Stimulated activated CD8-positive, alpha-beta memory T cell treated with anti-CD3 and anti-CD28 coated beads, Interleukin-7, amount 100 ng/mL, for 48 hours (primary cell): ENCODE data around the gene SLC12A8.

Experiments used
- DNase-seq, 2 donors: peaks; one replicate each; pipeline ENCODE4 v3.0.0-alpha.2; 2020; ENCODE audit warnings: low read depth in 1 of 2; ENCODE audit errors: extremely low read depth in 1 of 2

SLC12A8 gene

DNA sequence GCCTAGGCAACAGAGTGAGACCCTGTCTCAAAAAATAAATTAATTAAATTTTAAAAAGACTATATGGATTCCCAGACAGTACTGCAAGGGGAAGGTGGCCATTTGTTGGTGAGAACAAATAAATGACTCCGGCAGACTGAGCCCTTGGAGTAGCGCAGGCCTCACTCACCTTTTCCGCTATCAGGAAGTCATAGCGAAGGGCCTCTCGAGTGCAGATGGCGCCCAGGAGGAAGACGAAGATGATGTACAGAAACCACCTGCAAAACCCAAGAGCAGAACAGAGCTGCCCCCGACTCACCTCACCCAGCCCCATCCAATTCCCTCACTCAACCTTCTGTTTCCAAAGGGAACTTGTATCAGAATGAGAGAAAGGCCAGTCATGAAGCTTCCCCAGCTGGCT, 93.9 kb downstream of the SLC12A8 start:
- no peak for DNase-seq

DNA sequence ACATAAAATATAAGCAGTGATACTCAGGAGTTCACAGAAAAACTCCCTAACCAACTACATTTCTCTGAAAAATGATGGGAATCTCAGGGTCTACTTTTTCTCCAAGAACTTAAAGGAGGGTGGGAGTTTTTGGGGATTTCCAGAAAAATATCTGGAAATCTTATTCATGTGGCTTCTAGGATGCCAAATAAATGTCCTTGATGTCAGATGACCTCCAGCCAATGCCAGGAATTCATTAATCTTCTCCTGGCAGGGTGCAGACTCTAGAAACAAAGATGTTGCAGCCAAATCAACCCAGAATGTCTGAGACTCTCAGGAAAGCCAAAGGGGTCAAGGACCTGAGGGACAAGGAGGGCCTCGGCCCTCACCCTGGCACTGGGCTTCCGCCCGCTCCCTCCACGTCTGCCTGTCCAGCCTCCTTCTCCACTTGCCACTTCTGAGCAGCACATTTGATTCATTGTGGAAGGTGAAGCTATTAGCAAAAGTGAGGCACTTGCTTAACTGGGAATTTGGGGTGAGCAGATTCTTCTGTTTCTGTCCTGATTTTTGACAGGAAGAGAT, 94.8 kb downstream of the SLC12A8 start:
- DNase-seq: no peak

DNA sequence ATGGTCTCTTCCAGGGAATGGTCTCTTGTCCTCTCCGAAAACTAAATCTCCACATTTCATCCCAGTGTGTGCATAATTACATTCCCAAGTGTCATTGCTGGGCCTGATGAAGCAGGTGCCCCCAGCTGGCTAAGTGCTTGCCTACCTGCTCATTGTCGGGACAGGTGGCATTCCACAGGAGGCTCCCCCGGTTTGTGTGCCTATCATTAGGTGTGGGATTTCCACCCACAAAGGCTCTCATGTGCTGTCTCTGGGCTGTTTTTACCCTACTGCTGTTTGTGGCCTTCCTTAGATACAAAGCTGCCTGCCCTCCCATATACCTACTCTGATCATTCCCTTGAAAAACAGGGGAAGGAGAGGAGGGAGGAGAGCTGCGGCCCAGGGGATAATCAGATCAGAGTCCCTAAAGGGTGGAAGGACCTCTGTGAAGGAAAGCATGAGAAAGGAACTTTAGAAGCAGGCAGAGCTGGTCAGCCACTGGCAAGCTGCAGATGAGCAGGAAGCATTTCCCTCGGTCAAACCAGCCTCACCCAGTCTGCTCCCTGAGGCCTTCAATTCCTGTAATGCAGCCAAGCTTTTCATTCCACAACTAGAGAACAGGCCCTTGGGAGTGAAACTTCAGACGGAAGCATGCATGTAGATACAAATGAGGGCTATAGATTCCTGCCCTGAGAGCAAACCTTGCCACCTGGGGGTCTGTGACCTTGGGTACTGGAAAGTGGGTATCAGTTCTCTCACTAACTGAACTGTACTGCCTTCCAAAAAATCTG, 96.1 kb downstream of the SLC12A8 start:
- no peak for DNase-seq

DNA sequence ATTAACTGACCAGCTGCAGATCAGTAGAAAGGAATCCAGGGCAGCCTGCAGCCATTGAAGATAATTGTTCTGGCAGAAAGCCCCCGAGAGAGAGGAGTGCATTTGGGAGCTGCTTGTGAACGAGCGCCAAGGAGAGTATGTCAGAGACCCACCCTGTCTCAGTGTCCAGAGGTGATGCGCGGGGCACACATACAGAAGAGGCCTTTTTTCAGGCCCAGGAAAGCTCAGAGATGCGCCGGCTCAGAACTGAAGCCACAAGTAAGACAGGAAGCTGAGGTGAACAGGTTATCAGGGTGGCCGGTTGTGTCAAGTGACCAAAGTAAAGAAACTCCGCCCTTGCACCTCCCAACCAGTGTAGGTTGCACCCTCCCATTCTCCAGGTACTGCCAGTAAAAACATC, 96.9 kb downstream of the SLC12A8 start:
- DNase-seq: no peak

DNA sequence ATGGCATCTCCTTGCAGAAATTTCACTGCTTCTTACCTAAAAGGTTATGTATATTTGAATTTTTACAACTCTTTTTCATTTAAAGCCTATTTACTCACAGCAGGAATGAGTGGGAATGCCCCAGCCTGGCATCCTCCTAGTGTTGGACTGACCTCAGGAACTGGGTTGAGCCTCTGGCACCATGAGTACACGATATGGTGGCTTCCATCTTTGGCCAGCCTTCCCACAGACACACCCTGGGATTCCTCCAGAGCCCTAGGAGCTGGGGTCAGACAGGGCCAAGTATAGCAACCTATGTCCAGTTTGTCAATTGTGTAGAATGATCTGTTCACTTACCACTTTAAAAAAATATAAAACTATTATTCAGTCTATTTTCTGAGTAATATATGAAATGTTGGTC, 99.6 kb downstream of the SLC12A8 start:
- DNase-seq: no peak

DNA sequence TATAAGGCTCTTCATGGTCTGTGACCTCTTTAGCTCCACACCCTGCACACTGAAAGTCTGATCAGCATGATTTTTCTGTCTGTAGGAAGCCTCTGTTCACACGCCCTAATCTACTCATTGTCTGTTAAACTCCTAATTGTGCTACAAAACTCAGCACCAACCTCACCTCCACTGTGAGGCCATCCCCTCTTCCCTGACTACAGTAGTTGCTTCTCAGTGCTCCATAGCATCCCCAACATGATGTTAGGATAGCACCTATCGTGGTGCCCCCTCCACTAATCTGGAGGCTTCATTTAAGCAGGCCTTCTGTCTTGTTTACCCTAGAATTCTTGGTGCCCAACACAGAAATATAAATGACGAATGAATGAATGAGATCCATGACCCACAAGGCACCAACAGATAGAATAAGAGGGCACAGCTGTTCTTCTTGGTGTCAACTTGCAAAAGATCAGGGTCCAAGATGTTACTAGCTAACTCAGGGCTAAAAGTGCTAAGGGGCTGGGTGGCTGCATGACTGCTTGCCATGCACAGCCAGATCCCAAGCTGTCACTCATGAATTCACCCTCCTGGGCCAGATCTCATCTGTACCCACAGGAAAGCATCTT, 101.6 kb downstream of the SLC12A8 start:
- DNase-seq: no peak

DNA sequence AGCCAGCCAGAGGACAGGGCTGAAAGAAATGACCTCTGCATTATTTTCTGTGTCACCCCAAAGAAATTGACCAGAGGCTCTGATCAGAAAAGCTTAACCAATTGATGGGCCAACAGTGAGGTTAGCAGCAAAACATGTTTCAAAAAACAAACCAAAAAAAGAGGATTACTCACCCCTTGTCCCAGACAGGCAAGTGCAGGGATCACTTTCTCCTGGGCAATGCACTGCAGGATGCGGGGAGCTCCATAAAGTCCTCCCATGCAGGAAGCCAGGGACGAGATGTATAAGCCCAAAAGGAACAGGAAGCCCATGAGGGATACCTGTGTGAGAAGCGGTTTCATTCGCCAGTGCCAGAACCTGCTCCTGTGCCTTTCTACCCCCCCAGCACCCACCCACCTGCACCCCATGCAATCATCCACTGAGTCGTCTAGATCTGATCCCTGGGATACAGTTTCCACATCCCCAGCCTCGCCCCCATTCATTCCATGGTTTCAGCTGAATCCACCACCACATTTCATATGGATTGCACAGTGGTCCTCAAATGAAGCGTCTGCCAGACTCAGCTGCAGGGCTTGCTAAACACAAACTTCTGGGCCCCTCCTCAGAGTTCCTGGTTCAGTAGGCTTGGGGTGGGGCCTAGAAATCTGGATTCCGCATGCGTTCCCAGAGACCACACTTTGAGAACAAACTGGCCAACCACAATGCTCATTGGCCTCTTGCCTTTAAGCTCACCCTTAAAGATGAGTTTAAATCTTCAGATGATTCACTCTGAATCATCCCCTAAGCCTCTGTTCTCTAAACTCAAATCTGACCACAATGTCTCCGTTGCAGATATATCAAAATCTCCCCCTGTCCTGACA, 102.3 kb downstream of the SLC12A8 start:
- no peak for DNase-seq

DNA sequence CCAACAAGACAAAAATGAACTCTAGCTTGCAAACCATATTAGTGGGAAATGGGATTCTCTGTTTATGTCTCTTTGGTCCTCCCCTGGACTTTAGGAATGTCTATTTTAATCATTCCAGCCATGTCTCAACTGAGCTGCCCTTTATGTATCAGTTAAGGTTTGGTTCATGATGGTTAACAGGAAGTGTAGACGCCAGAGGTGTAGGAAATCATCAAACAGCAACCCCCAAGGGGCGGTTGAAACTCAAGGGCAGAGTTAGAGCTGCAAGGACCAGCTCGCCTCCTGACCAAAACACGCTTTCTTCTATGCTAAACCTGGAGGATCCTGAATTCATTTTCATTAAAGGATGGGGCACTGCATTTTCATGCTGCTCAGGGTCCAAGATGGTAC, 103.0 kb downstream of the SLC12A8 start:
- no peak for DNase-seq

DNA sequence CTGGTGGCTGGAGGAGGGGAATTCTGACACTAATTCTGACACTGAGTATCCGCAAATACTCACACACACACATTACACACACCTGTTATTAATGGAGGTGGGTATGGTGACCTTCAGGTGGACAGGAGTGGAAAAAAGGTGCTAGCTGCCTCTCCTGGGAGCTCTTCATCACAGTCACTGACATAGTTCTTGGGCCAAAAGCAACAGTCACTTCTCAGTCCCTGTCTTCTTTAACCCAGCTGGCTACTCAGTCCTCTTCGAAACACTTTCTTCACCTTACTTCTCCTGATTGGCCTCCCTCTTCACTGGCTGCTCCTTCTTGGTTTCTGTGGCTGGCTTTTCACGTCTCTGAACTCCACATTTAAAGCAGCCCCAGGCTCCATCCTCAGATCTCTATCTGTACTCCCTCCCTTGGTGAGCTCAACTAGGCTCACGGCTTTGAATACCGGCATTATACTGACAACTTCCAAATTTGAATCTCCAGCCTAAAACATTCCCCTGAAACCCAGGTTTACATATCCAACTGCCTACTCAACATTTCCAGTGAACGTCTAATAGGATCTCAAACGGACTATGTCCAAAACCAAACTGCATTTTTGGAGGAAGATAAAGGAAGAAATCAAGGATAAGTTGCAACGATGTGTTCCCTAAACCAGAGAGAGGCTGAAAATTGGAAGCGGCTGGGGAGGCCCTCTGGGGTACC, 103.6 kb downstream of the SLC12A8 start:
- no peak for DNase-seq

DNA sequence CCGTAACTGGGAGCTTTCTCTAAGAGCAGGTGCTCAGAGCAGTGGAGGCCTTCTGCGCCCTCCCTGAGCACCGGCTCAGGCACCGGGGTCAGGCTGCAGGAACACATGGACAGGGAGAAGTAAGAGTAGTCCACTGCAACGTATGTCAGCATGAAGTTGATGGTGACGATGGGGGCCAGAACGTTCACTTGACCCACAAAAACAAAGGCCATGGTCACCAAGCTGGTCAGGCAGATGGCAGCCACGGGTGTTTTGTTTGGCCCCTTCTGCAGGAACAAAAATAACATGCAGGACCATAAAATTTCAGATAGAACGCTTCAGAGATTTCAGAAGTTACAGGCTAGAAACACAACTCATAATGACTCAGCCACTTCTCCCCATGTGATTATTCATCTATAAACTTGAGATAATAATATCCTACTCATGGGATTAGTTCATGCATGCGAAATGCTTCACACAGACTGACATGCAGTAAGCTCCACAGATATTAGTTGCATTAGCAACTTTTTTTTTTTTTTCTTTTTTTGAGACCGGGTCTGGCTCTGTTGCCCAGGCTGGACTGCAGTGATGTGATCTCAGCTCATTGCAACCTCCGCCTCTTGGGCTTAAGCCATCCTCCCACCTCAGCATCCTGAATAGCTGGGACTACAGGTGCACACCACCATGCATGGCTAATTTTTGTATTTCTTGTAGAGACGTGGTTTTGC, 104.5 kb downstream of the SLC12A8 start:
- DNase-seq: no peak

DNA sequence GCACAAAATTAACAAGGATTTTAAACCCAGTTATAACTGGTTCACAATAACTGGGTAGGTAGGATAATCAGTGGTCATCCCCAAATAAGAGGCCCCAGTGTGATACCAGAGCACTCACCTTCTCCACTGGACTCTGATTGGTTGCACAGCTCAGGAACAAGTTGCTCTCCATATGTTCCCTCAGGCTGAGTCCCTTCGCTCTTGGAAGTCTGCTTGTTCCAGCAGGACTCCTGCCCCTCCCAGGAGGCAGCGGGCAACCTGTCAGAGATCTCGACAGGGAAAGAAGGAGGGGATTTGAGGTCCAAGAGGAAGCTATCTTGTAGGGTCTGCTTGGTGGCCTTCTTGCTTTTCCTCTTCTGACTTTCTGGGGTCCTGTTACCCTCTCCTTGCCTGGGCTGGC, 105.2 kb downstream of the SLC12A8 start:
- no peak for DNase-seq

DNA sequence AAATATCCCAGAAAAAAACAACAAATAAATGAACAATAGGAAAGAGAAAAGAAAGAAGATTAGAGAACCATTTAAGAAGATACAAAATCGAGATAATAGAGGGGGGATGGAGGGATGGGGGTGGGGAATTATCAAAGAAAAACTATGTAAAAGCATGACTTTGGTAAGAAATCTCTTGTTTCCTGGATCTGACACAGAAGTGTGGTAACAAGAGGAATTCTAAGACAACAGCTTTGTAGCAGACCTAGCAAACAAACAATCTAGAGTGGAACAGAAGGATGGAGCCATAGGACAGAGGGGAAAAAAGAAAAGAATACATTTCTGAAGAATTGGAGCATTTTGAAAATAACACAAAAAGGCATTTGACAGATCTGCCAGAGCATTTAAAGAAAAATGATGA, 107.4 kb downstream of the SLC12A8 start:
- no peak for DNase-seq

DNA sequence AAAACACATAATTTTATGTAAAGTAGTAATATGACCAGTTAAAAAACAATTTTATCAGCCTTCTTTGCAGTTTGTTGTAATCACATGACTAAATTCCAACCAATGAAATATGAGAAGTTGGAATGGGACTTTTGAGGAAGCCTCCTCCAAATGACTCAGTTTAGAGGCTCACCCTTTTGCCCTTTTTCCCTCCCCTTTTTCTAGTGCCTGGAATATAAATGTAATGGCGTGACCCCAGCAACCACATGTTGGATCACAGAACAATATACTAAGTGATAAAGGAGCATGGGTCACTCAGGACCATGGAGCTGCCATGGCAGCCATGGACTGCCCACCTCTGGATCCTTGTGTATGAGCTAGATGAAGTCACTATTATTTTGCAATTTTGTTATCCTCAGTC, 107.9 kb downstream of the SLC12A8 start:
- no peak for DNase-seq

DNA sequence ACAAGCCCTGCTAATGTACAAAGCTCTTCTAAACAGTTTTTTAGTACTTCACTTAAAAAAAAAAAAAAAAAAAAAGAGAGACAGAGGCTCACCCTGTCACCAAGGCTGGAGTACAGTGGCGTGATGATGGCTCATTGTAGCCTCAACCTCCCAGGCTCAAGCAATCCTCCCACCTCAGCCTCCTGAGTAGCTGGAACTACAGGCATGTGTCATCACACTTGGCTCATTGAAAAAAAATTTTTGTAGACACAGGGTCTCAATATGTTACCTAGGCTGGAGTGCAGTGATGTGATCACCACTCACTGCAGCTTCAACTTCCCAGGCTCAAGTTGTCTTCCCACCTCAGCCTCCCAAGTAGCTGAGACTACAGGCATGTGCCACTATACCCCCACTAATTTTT, 109.1 kb downstream of the SLC12A8 start:
- DNase-seq: no peak

DNA sequence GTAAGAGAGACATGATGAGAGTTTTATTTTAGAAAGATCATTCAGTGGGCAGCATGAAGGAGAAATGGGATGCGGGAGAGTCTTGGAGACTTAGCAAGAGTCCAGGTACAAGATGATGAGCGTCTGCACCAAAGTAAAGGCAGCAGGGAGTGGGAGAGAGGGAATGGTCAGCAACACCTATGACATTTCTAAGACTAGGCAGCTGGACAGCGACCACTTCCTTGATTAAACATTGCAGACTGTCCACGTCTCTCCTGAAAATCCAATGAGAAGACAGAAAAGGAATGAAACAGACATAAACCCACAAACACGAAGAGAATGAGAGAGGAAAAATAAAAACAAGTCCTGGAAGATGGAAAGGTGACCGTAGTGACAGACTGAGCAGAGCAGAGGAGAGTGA, 110.1 kb downstream of the SLC12A8 start:
- no peak for DNase-seq

DNA sequence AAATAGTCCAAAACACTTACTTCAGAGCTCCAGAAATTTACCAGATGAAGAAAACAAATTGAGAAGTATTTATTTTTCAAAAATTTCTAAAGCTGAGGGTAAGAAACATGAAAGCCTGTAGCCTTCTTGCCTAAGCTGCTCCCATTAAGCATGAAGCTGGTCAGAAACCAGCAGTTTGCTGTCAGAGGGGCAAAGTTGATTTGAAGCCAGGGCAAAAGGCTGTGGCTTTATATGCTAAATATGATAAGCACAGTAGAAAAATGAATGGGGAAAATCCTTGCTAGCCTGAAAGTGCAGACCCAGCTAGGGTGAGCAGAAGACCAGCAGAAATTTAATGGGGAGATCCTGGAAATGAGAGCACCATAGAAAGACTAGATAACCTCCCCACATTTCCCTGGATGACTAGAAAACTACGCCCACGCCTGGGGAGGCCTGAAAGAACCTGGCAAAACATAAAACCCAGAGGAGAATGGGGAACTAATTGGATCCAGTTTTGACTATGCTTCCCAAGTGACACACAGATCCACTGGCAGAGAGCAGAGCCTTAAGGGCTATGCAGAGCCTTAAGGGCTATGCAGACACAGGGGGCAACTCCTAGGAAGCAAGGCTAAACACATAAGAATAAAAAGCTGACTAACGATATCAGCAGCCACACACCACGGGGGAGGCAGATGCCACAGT, 113.8 kb downstream of the SLC12A8 start:
- DNase-seq: no peak

DNA sequence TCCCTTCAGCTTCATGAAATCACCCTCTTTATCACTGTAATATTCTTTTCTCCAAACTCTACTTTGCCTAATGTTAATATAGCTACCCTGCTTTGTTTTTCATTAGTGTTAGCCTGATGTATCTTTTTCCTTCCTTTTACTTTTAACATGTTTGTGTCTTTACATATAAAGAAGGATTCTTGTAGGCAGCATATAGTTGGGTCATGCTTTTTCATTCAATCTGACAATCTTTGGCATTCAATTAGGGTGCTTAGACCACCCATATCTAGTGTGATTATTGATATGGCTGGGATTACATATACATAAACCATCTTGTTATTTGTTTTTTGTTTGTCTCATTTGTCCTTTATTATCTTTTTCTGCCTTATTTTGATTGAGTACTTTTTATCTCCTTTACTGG, 121.9 kb downstream of the SLC12A8 start:
- no peak for DNase-seq

DNA sequence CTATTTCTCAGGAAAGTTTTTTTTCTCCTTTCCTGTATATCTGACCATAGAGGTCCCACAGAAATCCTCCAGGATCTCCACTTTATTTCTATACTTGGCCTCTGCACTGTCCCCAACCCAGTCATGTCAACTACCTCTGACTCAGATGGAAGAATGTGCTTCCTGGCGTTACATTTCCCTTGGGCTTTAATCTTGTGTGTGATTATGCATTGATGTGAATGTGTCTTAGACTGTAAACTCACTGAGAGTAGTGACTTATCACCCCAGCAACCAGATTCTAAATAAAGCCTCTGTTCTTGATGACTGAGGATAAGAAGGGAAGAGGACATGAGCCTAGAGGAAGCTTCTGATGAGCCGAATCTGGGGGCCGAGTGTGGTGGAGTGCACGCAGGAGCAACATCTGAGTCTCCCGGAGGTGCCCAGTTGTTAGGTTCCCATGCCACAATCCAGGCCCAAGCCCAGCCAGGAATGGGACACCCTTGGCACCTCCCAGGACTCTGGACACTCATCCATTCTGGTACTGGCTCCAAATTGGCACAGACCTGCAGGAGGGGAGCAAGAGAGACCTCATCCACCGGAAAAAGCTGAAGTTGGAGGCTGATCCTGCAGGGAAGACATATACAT, 124.7 kb downstream of the SLC12A8 start:
- no peak for DNase-seq

DNA sequence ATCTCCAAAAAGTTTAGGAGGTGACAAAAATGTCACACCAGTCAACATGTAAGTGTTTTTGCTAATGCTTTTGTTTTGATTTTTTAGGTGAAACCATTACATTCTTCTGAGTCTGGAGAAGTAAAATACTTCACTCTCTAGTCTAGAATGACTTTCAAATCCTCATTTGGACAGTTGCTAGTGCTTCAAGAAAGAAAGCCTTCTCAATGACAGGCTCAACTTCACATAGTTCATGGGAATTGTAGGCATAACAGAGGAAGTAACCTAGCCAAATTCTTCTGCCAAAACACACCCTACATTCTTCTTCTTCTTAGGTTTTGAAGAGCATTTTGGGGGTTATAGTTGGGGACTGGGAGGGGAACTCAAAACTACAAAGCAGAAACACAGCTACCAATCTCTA, 127.4 kb downstream of the SLC12A8 start:
- DNase-seq: no peak
